Measurements from ENCODE around the gene MYL6. TPM values are rescaled to one million over a fixed set of nuclear protein-coding genes. Genes with fewer than 3 reads are reported as not detected.

The MYL6 gene
- total RNA-seq, 2 donors from 2014 or later, result 1,587 to 1,792 TPM

- WGBS, result 46% methylated on average over 2 of the region's 2 CpGs
- DNase-seq (ENCODE audit: low spot score), result no peak
- Histone ChIP-seq H3K36me3 (peaks cover 4 to 10% of the 10 kb centered on the region in 2 donors), H3K27ac (no peak overlapping the region), H3K4me1 (replicated peaks) (no peaks in the 10 kb centered on the region), H3K27me3 (replicated peaks; ENCODE audit: insufficient read depth) (no peaks in the 10 kb centered on the region), H3K4me3 (no peak overlapping the region), H3K9me3 (no peaks in the 10 kb centered on the region)
- TF ChIP-seq POLR2AphosphoS5 (IDR thresholded peaks at IDR 0.05) (no peak), POLR2A (IDR thresholded peaks at IDR 0.05) (no peak)
- TF ChIP-seq, protein P1, sequence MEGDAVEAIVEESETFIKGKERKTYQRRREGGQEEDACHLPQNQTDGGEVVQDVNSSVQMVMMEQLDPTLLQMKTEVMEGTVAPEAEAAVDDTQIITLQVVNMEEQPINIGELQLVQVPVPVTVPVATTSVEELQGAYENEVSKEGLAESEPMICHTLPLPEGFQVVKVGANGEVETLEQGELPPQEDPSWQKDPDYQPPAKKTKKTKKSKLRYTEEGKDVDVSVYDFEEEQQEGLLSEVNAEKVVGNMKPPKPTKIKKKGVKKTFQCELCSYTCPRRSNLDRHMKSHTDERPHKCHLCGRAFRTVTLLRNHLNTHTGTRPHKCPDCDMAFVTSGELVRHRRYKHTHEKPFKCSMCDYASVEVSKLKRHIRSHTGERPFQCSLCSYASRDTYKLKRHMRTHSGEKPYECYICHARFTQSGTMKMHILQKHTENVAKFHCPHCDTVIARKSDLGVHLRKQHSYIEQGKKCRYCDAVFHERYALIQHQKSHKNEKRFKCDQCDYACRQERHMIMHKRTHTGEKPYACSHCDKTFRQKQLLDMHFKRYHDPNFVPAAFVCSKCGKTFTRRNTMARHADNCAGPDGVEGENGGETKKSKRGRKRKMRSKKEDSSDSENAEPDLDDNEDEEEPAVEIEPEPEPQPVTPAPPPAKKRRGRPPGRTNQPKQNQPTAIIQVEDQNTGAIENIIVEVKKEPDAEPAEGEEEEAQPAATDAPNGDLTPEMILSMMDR (IDR thresholded peaks at IDR 0.05), result no peak
- intact Hi-C loops (cut with DNase I), result no loop called here
Measured at GRCh38 chr12:56202838-56203237, 44.7 kb downstream of the MYL6 start.

GRCh38 chr12:56204275-56204674 is 46.1 kb downstream of the MYL6 start:
- no peak for TF ChIP-seq POLR2AphosphoS5 (IDR thresholded peaks at IDR 0.05)
- TF ChIP-seq, protein P1 (IDR thresholded peaks at IDR 0.05), result no peak
- TF ChIP-seq POLR2A (IDR thresholded peaks at IDR 0.05), result no peak
- intact Hi-C loops (cut with DNase I), result no loop called here
- Histone ChIP-seq H3K9me3 (no peaks in the 10 kb centered on the region), H3K4me3 (no peak overlapping the region), H3K27ac (no peak overlapping the region), H3K4me1 (replicated peaks) (no peaks in the 10 kb centered on the region), H3K36me3 (peaks cover 6 to 14% of the 10 kb centered on the region in 2 donors), H3K27me3 (replicated peaks; ENCODE audit: insufficient read depth) (no peaks in the 10 kb centered on the region)
- no peak for DNase-seq (ENCODE audit: low spot score)

- Histone ChIP-seq H3K9me3 (no peaks in the 10 kb centered on the region), H3K27me3 (replicated peaks; ENCODE audit: insufficient read depth) (no peaks in the 10 kb centered on the region), H3K4me1 (replicated peaks) (no peaks in the 10 kb centered on the region), H3K4me3 (no peak overlapping the region), H3K36me3 (peaks cover 12 to 26% of the 10 kb centered on the region in 2 donors), H3K27ac (peak overlapping the region in 1 of 2 donors; percentile 11)
- DNase-seq (ENCODE audit: low spot score), result no peak
- intact Hi-C loops (cut with DNase I), result no loop called here
- no peak for TF ChIP-seq POLR2A (IDR thresholded peaks at IDR 0.05)
Measured at GRCh38 chr12:56205445-56205844, 47.3 kb downstream of the MYL6 start.

DNA sequence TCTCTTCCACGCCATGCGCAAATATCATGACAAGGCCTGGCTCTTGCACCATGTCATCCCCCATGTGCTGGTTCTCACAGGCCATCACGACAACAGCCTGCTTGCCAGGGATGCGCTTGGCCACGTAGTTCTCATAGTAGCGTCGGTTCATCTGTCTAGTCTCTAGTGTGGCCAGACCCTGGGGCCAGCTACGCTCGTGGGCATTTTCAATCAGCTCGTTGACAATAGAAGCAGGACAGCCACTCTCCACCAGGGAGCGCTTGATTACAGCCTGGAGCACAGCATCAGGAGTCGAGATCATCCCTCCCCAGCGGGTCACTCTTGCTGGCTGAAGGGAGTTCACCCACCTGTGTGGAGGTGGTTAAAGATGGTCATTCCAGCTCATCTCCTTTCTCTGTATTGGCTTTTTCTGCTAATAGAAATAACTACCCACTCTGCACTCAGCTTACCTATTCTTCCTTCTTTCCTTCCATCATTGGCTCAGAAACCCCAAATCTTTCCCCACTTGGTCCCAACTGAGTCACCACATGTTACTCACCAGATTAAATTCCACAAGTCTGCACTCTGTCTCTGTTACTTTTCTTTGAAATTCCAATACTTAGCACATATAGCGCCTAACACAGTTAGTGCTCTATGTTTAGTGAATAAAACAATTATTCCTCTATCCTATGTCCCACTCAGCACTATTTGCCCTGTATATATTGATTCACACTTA is 48.5 kb downstream of the MYL6 start:
- peak; percentile 53 for DNase-seq (ENCODE audit: low spot score)
- Histone ChIP-seq H3K9me3 (no peaks in the 10 kb centered on the region), H3K27me3 (replicated peaks; ENCODE audit: insufficient read depth) (no peaks in the 10 kb centered on the region), H3K36me3 (peaks cover 18 to 30% of the 10 kb centered on the region in 2 donors), H3K4me3 (no peak overlapping the region), H3K4me1 (replicated peaks) (no peaks in the 10 kb centered on the region), H3K27ac (peak overlapping the region; percentile 11 to 14)
- TF ChIP-seq POLR2A (IDR thresholded peaks at IDR 0.05) (no peak), POLR2AphosphoS5 (IDR thresholded peaks at IDR 0.05) (peak; percentile 38)
- TF ChIP-seq, protein P1 (IDR thresholded peaks at IDR 0.05), result peak in 3 of 4 experiments; percentile 55 to 66 (median 57)
- intact Hi-C loops (cut with DNase I), result no loop called here
- 54% methylated on average over 14 of the region's 14 CpGs for WGBS

DNA sequence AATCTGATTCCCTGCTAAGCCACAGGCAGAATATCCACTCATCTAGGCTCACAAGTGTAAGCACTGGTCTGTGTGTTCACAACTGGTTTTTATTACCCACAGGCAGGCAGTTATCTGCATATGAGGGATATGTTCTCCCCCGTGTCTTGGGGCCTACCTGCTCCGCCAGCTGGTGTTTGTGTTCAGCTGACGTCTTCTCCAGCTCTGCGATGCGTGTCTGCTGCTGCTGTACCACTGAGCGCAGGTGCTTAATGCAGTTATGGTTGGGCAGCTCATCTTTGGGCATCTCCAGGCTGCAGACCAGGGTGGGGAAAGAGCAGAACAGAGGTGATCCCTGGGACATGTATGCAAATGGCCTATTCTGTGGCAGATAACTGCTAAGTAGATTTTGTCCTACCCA is 49.8 kb downstream of the MYL6 start:
- no peak overlapping the region for H3K4me3 ChIP-seq
- WGBS, result 83% methylated on average over 6 of the region's 6 CpGs
- H3K9me3 ChIP-seq, result no peaks in the 10 kb centered on the region
- H3K27me3 ChIP-seq (replicated peaks; ENCODE audit: insufficient read depth), result no peaks in the 10 kb centered on the region
- no peaks in the 10 kb centered on the region for H3K4me1 ChIP-seq (replicated peaks)
- peaks cover 26 to 35% of the 10 kb centered on the region in 2 donors for H3K36me3 ChIP-seq
- intact Hi-C loops (cut with DNase I), result no loop called here
- no peak overlapping the region for H3K27ac ChIP-seq
- DNase-seq (ENCODE audit: low spot score), result no peak
- TF ChIP-seq, protein P1 (IDR thresholded peaks at IDR 0.05), result no peak
- TF ChIP-seq POLR2AphosphoS5 (IDR thresholded peaks at IDR 0.05), result no peak
- no peak for TF ChIP-seq POLR2A (IDR thresholded peaks at IDR 0.05)

Other genes with a start within 250 kb of the MYL6 start
- 10 to 100 TPM; 89.0 to 94.5 TPM for gene PYM1, start 230.5 kb upstream of the MYL6 start, total RNA-seq
- gene DGKA, start 227.2 kb upstream of the MYL6 start, total RNA-seq, result 100 to 1,000 TPM in 1 of 2 donors, 10 to 100 TPM in 1; 74.9 to 161 TPM
- 1 to 10 TPM in 1 of 2 donors, under 1 TPM in 1; 0.18 to 8.6 TPM for gene PMEL, start 192.3 kb upstream of the MYL6 start, total RNA-seq
- gene CDK2, start 191.5 kb upstream of the MYL6 start, total RNA-seq, result 10 to 100 TPM; 24.3 to 28.2 TPM
- gene RAB5B, start 184.3 kb upstream of the MYL6 start, total RNA-seq, result 100 to 1,000 TPM in 1 of 2 donors, 10 to 100 TPM in 1; 82.5 to 191 TPM
- gene SUOX, start 161.1 kb upstream of the MYL6 start, total RNA-seq, result 10 to 100 TPM; 23.6 to 49.6 TPM
- gene IKZF4, start 137.3 kb upstream of the MYL6 start, total RNA-seq, result 1 to 10 TPM; 2.2 to 6.2 TPM
- gene RPS26, start 116.4 kb upstream of the MYL6 start, total RNA-seq, result 1,000 to 10,000 TPM in 1 of 2 donors, 100 to 1,000 TPM in 1; 284 to 1,659 TPM
- gene ERBB3, start 78.2 kb upstream of the MYL6 start, total RNA-seq, result 100 to 1,000 TPM in 1 of 2 donors, 10 to 100 TPM in 1; 77.3 to 117 TPM
- 10 to 100 TPM; 75.0 to 93.3 TPM for gene PA2G4, start 53.8 kb upstream of the MYL6 start, total RNA-seq
- gene RPL41, start 41.7 kb upstream of the MYL6 start, total RNA-seq, result 1,000 to 10,000 TPM; 2,549 to 4,385 TPM
- 1 to 10 TPM; 4.6 to 9.1 TPM for gene ZC3H10, start 40.1 kb upstream of the MYL6 start, total RNA-seq
- 100 to 1,000 TPM in 1 of 2 donors, 10 to 100 TPM in 1; 66.8 to 167 TPM for gene ESYT1, start 30.1 kb upstream of the MYL6 start, total RNA-seq
- gene MYL6B, start 5.8 kb upstream of the MYL6 start, total RNA-seq, result 100 to 1,000 TPM in 1 of 2 donors, 10 to 100 TPM in 1; 66.4 to 203 TPM
- 100 to 1,000 TPM in 1 of 2 donors, 10 to 100 TPM in 1; 60.4 to 101 TPM for gene SMARCC2, start 31.1 kb downstream of the MYL6 start, total RNA-seq
- gene RNF41, start 63.6 kb downstream of the MYL6 start, total RNA-seq, result 10 to 100 TPM; 74.4 to 90.4 TPM
- gene NABP2, start 66.0 kb downstream of the MYL6 start, total RNA-seq, result 10 to 100 TPM; 21.4 to 33.2 TPM
- not detected for gene SLC39A5, start 71.7 kb downstream of the MYL6 start, total RNA-seq
- 10 to 100 TPM; 18.5 to 29.0 TPM for gene ANKRD52, start 100.0 kb downstream of the MYL6 start, total RNA-seq
- 10 to 100 TPM; 15.9 to 17.6 TPM for gene COQ10A, start 108.6 kb downstream of the MYL6 start, total RNA-seq
- 100 to 1,000 TPM; 106 to 110 TPM for gene CS, start 142.0 kb downstream of the MYL6 start, total RNA-seq
- 100 to 1,000 TPM in 1 of 2 donors, 10 to 100 TPM in 1; 97.7 to 101 TPM for gene CNPY2, start 157.6 kb downstream of the MYL6 start, total RNA-seq
- gene PAN2, start 175.6 kb downstream of the MYL6 start, total RNA-seq, result 10 to 100 TPM; 31.8 to 60.8 TPM
- not detected for gene IL23A, start 180.5 kb downstream of the MYL6 start, total RNA-seq
- gene STAT2, start 201.7 kb downstream of the MYL6 start, total RNA-seq, result 100 to 1,000 TPM in 1 of 2 donors, 10 to 100 TPM in 1; 99.8 to 128 TPM
- gene APOF, start 204.5 kb downstream of the MYL6 start, total RNA-seq, result 1 to 10 TPM in 1 of 2 donors, under 1 TPM in 1; 0.62 to 1.1 TPM